NCI-H1092 (cell line): ENCODE results near the gene TCAP.
"Not testable (repeated sequence)": the region's sequence is repeated elsewhere in the genome, so short reads cannot be mapped to it uniquely, and the experiment has no call there.

Experiments
- DNase-seq: peaks from one replicate; lab custom pipeline; 2025; lab: John Stamatoyannopoulos, UW

Gene TCAP

DNA sequence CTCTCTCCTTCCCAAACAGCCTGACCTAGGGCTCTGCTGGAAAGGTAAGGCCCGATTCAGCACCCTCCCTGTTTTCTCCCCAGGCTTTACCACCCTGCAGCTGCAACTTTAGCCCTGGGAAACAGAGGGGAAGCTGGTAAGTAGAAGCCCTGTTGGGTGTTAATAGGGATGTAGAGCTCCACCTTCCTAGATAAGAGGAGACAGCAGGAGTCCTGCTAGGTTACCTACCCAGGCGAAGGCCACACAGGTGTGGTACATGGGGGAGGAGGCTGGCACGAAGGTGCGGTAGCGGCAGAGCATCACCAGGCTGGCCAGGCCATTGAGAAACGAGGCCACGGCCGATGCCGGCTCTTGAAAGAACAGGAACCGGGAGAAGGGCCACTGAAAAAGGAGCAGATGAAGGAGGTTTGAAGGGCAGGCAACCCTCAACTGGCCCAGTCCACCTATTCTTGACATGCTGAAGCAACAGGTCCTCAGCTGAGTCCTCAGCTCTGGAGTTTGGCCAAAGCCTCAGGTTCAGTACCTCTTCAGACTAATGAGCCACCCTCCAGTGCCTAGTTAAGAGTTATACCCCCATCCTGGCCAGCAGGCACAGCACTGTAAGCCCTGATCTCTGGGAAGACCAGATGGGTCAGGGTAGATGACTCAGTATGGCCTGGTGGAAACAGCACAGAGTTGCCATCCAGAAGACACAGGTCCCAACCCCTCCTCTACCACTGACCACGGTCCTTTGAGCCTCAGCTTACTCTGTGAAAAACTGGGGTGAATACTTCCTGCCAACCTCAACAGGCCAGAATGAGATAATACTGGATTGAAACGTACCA is 19.4 kb downstream of the TCAP start:
- no peak for DNase-seq

DNA sequence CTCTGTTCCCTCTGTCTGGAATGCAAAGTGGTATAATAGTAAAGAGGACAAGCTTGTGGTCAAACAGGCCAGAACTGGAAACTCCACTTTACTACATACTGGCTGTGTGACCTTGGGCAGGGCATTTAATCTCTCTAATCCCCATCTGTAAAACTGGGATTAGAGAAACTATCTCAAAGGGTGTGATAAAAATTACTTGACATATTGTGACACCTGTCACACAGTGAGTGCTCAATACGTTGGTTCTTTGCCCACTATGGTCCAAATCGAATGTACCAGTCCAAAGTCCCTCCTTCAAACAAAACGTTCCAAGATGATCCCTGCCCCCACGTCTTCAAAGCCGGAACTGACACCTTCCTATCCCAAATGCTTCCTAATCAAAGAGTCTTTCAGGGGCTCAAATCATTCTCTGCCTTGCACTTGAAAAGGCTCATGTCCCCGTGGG is 22.0 kb downstream of the TCAP start:
- no peak for DNase-seq

DNA sequence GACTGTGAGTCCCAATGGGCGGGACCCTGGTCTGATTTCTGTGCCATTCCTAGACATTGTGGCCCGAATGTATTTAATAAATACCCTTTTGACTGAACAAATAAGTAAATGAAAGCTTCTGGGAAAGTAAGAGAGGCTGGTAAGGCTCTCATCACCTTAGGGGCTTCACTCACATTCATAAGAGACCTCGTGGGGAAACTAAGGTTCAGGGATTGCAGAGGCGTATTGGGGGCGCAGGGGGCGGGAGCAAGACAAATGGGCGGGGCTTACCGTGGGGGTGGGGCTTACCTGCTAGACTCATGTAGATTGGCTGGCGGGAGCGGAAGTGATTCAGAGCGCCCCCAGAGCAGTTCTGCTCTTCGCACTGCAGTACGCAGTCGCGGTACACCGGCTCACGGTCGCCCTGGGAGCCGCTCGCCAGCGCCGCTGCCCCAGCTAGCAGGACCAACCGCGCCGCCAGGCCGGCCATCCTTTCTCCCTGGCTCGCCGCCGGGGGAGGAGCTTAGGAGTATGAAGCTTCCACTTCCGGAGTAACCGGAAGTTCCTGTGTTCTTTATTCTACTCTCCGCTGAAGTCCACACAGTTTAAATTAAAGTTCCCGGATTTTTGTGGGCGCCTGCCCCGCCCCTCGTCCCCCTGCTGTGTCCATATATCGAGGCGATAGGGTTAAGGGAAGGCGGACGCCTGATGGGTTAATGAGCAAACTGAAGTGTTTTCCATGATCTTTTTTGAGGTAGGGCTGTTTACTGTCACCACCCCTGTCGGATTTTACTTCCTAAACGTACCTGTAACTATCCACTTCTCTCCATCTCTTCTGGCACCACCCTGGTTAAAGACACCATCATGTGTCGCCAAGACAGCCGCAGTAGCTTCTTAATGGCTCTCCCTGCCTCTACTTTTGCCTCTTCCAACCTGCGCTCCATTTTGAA is 22.7 kb downstream of the TCAP start, which contains the start of gene PGAP3:
TSS of gene PGAP3 (minus strand) at position 512 of the 929 bp plus-strand sequence. CDS start at position 469, 43 bp downstream.
- DNase-seq = peak; percentile 95

DNA sequence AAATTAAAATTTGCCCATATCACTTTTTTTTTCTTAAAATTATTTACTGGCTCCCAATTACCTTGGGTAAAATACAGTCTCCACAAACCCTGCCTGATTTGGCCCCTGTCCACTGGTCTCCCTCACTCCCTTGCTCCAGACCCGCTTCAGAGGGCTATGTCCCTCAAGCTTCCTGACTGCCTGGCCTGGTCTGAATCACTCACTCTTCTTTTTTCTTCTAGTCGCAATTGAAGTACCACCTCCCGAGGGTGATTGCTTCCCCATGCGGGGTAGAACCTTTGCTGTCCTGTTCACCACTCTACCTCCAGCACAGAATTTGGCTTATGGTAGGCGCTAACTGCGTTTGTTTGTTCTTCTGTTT is 23.3 kb downstream of the TCAP start:
- DNase-seq = no peak

DNA sequence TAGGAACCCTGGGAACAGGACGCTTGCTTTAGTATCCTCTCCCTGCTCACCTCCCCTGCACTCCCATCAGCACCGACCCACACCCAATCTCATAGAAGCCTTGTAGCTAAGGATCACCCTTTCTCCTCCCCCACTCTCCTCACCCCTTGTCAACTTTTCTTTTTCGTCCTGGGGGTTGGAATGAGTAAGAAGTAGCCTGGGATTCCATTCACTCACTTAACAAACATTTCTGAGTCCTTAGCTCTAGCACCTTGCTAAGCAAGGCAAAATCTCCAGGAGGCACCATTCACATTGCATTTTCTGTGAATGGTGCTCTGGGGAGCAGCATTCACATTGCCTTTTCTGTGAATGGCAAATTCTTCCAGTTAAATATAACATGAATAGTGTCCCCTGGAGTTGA is 23.8 kb downstream of the TCAP start:
- DNase-seq = no peak

DNA sequence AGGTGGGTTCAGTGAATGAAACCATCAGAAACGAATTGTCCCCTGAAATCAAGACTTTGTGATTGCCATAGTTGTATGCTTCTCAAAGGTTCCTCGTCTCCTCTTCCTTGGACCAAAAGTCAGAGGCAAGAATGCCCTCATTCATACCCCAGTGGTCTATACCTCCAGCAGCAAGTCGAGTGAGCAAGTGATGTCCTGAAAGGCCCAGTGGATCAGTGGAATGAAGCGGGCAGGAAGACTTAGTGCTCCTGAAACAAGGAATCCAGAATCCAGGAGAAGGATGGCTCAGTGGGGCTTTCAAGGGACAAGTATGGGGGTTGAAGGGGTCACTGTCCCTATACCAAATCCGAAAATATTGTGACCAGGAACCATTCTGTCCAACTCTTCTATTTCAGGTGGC is 29.4 kb downstream of the TCAP start:
- no peak for DNase-seq

DNA sequence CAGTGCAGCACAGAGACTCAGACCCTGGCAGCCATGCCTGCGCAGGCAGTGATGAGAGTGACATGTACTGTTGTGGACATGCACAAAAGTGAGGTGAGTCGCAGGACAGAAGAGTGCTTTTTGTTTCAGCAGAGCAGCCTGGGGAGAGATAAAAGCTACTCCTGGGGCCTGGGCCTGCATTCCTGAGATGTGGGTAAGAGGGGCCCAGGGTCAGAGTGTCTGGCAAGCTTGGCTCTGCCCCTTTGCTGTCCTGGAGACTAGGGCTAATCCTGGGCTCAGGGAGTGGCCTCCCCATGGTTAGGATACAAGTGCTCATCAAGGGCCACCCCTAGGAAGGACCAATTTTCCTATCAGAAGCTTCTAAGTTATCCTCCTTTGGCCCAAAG is 29.9 kb downstream of the TCAP start:
- no peak for DNase-seq

DNA sequence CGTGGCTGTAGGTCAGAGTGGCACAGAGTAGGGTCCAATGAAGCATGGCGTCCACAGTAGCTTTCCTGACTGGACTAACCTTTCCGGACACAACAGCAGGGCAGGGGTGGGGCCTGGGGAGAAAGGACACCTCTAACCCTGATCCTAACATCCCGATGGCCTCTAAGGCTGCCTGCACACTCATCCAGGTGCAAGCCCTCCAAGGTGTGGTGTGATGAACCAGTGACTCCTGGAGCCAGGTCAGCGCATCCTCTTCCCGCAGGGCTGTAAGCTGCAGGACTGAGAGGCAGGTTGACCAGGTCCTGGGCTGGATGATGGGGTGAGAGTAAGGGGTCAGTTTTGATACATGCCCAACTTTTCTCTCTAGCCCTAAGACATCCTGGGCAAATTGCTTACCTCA is 31.6 kb downstream of the TCAP start:
- no peak for DNase-seq

DNA sequence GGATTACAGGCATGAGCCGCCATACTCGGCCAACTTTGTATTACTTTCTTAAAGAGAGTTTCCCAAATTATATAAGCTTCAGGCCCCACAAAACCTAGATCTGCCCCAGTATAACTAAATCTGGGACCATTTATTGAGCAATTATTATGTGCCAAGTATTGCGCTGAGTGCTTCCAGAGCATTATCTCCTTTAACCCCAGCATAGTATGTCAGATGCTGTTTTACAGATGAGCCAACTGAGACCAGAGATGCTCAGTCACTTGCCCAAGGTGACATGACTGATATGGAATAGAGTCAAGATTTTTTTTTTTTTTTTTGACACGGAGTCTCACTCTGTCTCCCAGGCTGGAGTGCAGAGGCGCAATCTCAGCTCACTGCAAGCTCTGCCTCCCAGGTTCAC is 32.8 kb downstream of the TCAP start:
- DNase-seq = no peak

DNA sequence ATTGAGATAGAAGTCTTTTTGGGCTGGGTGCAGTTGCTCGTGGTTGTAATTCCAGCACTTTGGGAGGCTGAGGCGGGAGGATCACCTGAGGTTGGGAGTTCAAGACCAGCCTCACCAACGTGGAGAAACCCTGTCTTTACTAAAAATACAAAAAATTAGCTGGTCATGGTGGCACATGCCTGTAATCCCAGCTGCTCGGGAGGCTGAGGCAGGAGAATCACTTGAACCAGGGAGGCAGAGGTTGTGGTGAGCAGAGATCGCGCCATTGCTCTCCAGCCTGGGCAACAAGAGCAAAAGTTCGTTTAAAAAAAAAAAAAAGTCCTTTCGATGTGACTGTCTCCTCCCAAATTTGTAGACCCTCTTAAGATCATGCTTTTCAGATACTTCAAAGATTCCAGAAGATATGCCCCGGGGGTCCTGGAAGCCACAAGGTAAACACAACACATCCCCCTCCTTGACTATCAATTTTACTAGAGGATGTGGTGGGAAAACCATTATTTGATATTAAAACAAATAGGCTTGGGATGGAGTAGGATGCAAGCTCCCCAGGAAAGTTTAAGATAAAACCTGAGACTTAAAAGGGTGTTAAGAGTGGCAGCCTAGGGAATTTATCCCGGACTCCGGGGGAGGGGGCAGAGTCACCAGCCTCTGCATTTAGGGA is 34.1 kb downstream of the TCAP start:
- DNase-seq = not testable (repeated sequence)

DNA sequence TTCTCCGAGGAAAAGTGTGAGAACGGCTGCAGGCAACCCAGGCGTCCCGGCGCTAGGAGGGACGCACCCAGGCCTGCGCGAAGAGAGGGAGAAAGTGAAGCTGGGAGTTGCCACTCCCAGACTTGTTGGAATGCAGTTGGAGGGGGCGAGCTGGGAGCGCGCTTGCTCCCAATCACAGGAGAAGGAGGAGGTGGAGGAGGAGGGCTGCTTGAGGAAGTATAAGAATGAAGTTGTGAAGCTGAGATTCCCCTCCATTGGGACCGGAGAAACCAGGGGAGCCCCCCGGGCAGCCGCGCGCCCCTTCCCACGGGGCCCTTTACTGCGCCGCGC is 34.6 kb downstream of the TCAP start, which contains the start of gene ERBB2:
TSS of gene ERBB2 (plus strand) at position 247 of the 330 bp plus-strand sequence. CDS start 175 bp downstream, outside the sequence.
- DNase-seq = no peak

DNA sequence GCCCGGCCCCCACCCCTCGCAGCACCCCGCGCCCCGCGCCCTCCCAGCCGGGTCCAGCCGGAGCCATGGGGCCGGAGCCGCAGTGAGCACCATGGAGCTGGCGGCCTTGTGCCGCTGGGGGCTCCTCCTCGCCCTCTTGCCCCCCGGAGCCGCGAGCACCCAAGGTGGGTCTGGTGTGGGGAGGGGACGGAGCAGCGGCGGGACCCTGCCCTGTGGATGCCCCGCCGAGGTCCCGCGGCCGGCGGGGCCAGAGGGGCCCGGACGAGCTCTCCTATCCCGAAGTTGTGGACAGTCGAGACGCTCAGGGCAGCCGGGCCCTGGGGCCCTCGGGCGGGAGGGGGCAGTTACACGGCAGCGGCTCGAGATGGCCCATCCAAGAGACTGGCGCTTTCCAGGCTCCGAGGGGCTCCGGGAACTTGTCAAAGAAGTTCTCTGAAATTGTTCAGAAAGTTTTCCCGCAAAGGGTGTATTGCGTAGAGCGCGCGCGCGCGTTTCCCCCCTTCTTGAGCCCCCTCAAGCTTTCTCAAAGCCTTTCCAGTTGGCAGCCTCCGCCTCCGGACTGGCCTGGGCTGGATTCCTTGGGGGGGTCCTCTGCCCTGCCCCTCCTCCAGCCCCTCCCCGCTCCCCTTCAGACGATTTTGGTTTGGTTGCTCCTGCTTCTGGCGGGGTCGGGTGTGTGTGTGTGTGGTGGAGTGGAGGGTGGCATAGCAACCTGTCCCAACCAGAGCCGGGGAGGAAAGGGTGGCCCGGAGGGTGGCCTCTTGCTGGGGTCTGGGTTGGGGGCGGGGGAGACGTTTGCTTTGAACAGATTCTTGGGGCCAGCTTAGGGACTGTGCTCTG is 35.2 kb downstream of the TCAP start:
- DNase-seq = no peak

DNA sequence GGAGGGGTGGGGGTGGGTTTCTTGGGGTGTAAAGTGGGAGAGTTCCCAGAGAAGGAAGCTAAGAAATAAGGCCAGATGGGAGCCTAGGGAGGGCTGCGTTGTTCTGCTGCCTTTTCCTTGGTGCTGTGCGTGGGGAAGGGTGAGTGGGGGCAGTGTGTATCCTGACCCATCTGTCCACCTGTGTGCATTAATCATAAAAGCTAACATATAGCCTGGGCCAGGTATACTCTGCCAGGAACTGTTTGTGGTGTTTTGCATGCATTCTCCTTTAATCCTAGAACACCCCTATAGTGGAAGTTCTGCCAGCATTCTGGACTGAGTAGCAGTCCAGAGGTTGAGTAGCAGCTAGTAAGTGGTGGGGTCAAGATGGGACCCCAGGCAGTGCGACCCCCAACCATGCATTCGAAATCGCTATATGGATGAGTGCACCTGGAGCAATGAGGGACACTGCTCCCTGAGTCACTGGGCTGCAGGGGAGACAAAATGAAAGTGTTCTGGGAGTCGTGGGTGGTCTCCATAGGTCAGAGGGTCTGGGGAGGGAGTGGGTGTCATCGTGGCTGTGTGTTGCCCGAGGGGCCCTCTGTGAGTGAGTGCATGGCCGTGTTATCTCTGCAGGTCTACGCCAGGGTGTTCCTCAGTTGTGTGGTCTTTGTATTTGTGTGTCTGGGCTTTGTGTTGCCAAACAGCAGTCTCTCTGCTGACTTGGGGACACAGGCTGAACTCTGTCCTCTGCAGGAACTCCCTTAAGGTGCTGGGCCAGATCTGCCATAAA is 36.0 kb downstream of the TCAP start:
- DNase-seq = no peak

DNA sequence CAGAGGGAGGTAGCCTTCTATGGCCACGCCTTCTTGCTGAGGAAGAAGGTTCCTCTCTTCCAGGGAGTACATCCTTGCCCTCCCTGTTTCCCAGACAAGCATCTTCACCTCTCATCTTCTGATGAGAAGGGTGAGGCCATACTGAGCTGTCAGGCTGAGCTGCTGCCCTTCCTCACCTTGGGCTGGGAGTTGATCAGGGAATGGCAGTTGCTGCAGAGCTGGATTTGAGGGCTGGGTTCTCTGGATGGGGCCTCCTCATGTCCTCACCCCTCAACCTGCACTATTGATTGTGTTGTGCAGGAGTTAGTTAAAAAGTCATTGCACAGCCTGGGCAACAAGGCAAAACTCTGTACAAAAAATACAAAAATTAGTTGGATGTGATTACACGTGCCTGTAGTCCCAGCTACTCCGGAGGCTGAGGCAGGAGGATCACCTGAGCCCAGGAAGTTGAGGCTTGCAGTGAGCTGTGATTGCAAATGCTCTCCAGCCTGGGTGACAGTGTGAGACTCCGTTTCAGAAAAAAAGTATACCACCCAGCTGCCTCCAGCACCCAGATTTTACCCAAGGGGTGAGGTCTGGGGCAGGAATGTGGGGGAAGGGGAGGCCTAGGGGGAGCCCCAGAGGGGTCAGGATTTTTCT is 36.8 kb downstream of the TCAP start:
- no peak for DNase-seq

DNA sequence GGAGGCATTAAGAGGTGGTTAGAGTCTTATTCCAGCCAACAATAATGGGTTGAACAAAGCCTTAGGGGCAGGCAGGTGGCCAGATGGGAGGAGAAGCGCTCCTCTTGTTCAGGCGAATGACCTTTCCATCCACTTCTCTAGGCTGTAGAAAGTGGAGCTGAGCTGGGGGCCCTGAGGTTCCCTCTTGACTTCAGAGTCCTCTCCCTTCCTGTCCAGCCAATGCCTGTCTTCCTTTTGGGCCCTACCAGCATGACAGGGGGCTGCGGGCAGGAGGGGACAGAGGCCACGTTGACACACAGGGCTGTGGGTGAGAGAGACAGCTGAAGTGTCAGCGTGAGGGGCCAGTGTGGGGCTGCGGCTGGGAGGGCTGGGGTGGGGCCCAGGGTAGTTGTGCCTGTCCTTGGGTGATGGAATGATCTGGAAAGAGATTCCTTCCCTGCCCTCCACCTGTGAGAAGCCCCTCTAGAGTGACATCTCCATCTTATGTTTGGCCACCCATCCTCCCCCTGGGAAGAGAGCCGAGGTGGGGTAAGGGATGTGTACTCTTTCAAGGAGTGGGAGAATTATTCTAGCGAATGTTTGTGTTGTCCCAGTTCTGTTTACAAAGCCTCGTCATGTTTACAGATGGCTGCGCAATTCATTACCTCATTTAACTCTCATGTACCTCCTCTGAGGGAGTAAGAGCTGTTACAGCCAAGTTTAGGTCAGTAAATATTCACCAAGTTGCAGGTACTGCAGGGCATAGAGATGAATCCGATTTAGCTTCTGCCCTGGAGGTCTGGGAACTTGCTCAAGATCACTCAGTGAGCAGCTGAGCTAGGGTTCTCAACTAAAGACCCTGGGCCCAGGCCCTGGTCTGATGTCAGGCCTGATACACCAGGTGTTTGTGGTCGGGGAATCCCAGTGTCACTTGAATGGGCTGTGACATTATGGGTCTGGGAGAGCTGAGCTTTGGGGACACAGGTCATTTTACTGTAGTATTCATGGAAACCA is 38.0 kb downstream of the TCAP start:
- DNase-seq = no peak

DNA sequence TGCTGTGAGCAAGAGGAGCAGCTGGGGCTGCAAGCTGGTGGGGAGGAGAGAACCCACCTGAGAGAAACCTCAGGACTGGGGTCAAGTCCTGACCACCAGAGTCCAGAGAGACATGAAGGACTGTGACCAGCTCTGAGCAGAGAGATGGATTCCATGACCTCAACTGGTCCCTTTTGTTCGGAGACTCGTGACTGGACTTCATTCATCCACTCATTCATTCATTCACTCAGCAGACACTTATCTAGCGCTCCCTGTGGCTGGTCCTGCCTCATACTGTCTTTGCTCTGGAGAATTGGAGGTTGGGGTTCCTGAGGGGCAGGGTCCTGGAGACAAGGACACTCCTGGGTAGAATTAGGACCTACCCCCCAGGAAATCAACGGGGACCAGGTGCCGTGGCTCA is 38.8 kb downstream of the TCAP start:
- DNase-seq = no peak

DNA sequence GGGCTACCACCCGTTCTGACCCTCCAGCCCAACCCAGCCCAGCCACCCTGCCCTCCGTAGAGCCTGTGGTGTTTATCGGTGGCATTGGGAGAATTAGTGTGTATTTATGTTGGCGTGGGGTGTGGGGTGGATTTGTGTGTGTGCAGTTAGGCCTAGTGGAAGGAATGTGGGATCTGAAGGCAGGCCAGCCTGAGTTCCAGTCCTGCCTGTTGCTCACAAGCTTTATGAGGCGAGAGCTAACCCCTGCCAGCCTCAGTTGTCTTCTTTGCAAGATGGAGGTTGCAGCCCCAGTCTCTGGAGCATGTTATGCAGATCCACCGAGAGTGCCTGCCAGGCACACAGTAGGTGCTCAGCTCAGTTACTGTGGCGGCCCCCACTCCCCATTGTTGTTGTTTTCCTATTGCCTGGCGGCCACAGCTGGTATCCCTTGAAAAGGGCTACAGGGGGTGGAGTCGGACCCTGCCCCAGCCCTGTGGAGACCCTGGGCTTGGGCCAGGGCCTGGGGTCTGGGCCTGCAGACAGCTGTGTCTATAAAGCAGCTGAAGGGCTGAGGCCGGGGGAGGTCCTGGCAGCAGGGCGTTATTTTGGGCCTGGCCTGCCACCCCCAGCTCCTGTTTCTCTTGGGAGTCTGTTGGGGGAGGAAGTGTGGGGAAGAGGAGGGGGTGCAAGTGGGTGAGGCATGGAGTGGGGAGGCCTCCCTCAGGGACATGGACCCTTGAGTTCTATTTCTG is 39.8 kb downstream of the TCAP start:
- no peak for DNase-seq

DNA sequence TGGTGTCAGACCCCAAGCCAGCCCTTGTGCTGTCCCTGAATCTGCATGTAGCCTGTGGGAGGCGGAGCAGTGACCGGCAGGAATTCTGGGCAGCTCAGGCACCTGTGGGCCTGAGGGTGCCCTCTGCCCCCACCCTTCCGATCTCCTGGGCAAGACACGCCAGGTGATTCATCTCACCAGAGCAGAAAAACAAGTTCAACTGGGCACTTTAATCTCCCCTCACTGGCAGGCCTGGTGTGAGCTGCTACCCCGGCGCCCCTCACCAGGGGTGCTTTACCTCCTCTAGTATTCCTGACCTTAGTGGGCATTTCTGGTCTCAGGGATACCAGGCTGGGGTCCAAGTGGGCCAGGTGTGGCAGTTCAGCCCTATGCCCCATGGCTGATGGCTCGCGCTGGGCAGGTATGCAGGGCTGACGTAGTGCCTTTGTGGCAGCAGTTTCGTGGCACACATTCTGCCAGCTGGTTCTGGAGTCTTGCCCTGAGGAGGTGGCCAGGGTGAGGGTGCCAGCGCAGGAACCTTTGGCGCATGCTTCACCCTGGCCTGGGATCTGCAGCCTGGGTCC is 40.7 kb downstream of the TCAP start:
- no peak for DNase-seq
